AG04449 (cell line): ENCODE results near the gene STEEP1.

Source experiments
- CTCF ChIA-PET: fragments of 350-600 bp; formaldehyde crosslinking; extraction: SDS; loops from one replicate; lab custom pipeline; 2021; ENCODE audit warnings: antibody characterized with exemption; lab: Yijun Ruan, JAX
- POLR2A ChIA-PET: fragments of 400-600, 350-600 bp; formaldehyde crosslinking; extraction: SDS; loops from one replicate; lab custom pipeline; 2020; ENCODE audit warnings: antibody characterized with exemption, inconsistent platforms; lab: Yijun Ruan, JAX
- DNase-seq: peaks from one replicate; pipeline ENCODE4 v3.0.0-alpha.2; 2010; ENCODE audit warnings: low read depth, low spot score
- H3K4me3 ChIP-seq: 2 replicates; pipeline ENCODE4 v1.5.1; 2011; ENCODE audit warnings: low read depth, mild to moderate bottlenecking, control low read depth, low read length
- CTCF ChIP-seq: IDR thresholded peaks from one replicate; pipeline ENCODE4 v1.5.1; 2011; ENCODE audit warnings: mild to moderate bottlenecking, moderate library complexity, low read length, control low read depth, inconsistent platforms; ENCODE audit not compliant: insufficient read depth; ENCODE audit errors: missing control alignments

Gene STEEP1

GRCh38 chrX:119574394-119575266, 9.4 kb upstream of the STEEP1 start, which contains the start of gene UBE2A:
TSS of gene UBE2A (plus strand) at chrX:119574563. CDS start at chrX:119574712, 149 bp downstream.
- DNase-seq: peak; percentile 63
- TF ChIP-seq CTCF: peak; percentile 34
- POLR2A ChIA-PET: interaction anchor here (0.6 to 1.9 kb wide), 7 partner anchors 9 to 278 kb away, joined by 3 to 4 read pairs (median 3); partner anchors contain the start of genes STEEP1 and UPF3B
- CTCF ChIA-PET: interaction anchor here (0.6 to 1.9 kb wide), 4 partner anchors 9 to 208 kb away, joined by 3 to 5 read pairs (median 4); no protein-coding TSS in a partner anchor
- H3K4me3 ChIP-seq: peak within 1 kb of the TSS; percentile 66

GRCh38 chrX:119573840-119574393, 8.7 kb upstream of the STEEP1 start:
- CTCF ChIA-PET: interaction anchor here (0.9 to 1.9 kb wide), 5 partner anchors 57 to 156 kb away, joined by 3 to 5 read pairs (median 4); no protein-coding TSS in a partner anchor
- H3K4me3 ChIP-seq: peak overlapping the region; percentile 66
- no peak for DNase-seq
- POLR2A ChIA-PET: interaction anchor here (0.5 to 1.9 kb wide), 6 partner anchors 9 to 279 kb away, joined by 3 to 4 read pairs (median 3); partner anchors contain the start of genes STEEP1 and UPF3B
- no peak for TF ChIP-seq CTCF

GRCh38 chrX:119573222-119573621, 8.0 kb upstream of the STEEP1 start:
- no peak for TF ChIP-seq CTCF
- no peak for DNase-seq
- CTCF ChIA-PET: interaction anchor here (0.9 to 1.4 kb wide), 4 partner anchors 57 to 157 kb away, joined by 3 to 4 read pairs (median 4); no protein-coding TSS in a partner anchor
- POLR2A ChIA-PET: interaction anchor here (1.0 to 1.9 kb wide), 2 partner anchors 8 to 280 kb away, joined by 3 to 4 read pairs; partner anchors contain the start of genes STEEP1 and UPF3B
- H3K4me3 ChIP-seq: peak overlapping the region; percentile 66

- H3K4me3 ChIP-seq: no peak overlapping the region
- TF ChIP-seq CTCF: no peak
- DNase-seq: no peak
- ChIA-PET POLR2A (no interaction called here), CTCF (no interaction called here)
These were observed 5.2 kb upstream of the STEEP1 start for GRCh38 chrX:119570351-119570835.

GRCh38 chrX:119552508-119552907, 12.7 kb downstream of the STEEP1 start:
- no peak for TF ChIP-seq CTCF
- H3K4me3 ChIP-seq: no peak overlapping the region
- no peak for DNase-seq
- ChIA-PET POLR2A (no interaction called here), CTCF (no interaction called here)
